Smooth muscle cell (in vitro differentiated cells): ENCODE results near the gene RADIL. TPM values are rescaled to one million over a fixed set of nuclear protein-coding genes. Genes with fewer than 3 reads are reported as not detected.

Source experiments
- DNase-seq: peaks from one replicate; lab custom pipeline; 2025; ENCODE audit not compliant: unreplicated experiment; lab: John Stamatoyannopoulos, UW
- H2AFZ ChIP-seq: fragments of 200-600 bp; sonication (generic); 2 replicates; pipeline ENCODE4 v1.6.0; 2016; ENCODE audit warnings: antibody characterized with exemption, low read depth, mild to moderate bottlenecking
- H3F3A ChIP-seq: fragments of 200-600 bp; sonication (generic); 2 replicates; pipeline ENCODE4 v1.6.0; 2017; ENCODE audit warnings: antibody characterized with exemption, low read depth
- H3K27ac ChIP-seq: fragments of 200-600 bp; sonication (generic); 2 replicates; pipeline ENCODE4 v1.5.1; 2016; ENCODE audit warnings: low read depth, mild to moderate bottlenecking
- H3K27me3 ChIP-seq: fragments of 200-600 bp; sonication (generic); 2 replicates; pipeline ENCODE4 v1.6.1; 2016; ENCODE audit warnings: low read depth, mild to moderate bottlenecking
- H3K36me3 ChIP-seq: fragments of 200-600 bp; sonication (generic); 2 replicates; pipeline ENCODE4 v1.5.1; 2016; ENCODE audit warnings: low read depth
- H3K4me1 ChIP-seq: fragments of 200-600 bp; sonication (generic); 2 replicates; pipeline ENCODE4 v1.5.1; 2016; ENCODE audit warnings: low read depth
- H3K4me2 ChIP-seq: fragments of 200-600 bp; sonication (generic); 2 replicates; pipeline ENCODE4 v1.6.0; 2016; ENCODE audit warnings: mild to moderate bottlenecking
- H3K4me3 ChIP-seq: fragments of 200-600 bp; sonication (generic); 2 replicates; pipeline ENCODE4 v1.5.1; 2016; ENCODE audit warnings: mild to moderate bottlenecking
- H3K79me2 ChIP-seq: fragments of 200-600 bp; sonication (generic); 2 replicates; pipeline ENCODE4 v1.6.0; 2016; ENCODE audit warnings: low read depth, mild to moderate bottlenecking
- H3K9ac ChIP-seq: fragments of 200-600 bp; sonication (generic); 2 replicates; pipeline ENCODE4 v1.6.0; 2016; ENCODE audit warnings: low read depth
- H3K9me3 ChIP-seq: fragments of 200-600 bp; sonication (generic); replicated peaks from 2 replicates; pipeline ENCODE4 v1.5.1; 2016; ENCODE audit warnings: low read depth
- H4K20me1 ChIP-seq: fragments of 200-600 bp; sonication (generic); 2 replicates; pipeline ENCODE4 v1.6.0; 2016; ENCODE audit warnings: low read depth
- CTCF ChIP-seq: fragments of 200-600 bp; sonication (generic); IDR thresholded peaks from 2 replicates; pipeline ENCODE4 v1.5.1; 2017; ENCODE audit warnings: borderline replicate concordance, mild to moderate bottlenecking, antibody characterized with exemption; ENCODE audit not compliant: insufficient read depth, poor library complexity, severe bottlenecking
- WGBS: methylation state at CpG from one replicate; pipeline ENCODE4 v1.1.7; 2016; ENCODE audit warnings: low lambda C conversion rate; 5-methylcytosine and 5-hydroxymethylcytosine counted together
- polyA plus RNA-seq: library from polyadenylated mRNA; unstranded; fragments of >200 nt; fragmentation: Nextera tagmentation; extraction: Ambion mirVana; gene quantifications from 2 replicates; pipeline ENCODE4 v1.2.1, GENCODE V29; 2016
- total RNA-seq: library from RNA; depleted of rRNA; stranded (reverse); fragments of >200 nt; gene quantifications from 2 replicates; pipeline ENCODE4 v1.2.3, GENCODE V29; 2014

RADIL gene
- total and polyA plus RNA-seq, 2 experiments from 2014 or later, result 4.7 to 10.7 TPM

DNA sequence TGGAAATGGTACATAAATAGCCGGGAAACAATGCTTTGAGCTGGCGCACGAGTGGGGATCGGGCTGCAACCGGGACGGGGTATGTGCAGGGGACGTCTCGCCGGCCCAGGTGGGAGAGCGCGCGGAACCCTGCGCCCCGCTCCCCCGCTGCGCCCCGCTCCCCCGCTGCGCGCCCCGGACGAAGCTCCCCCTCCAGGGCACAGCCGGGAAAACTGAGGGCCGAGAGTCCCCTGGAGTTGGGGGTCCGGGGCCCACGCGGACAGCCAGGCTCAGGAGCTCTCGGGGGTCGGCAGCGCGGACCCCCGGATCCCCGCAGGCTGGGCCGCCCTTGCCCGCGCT lies 514 bp downstream of the RADIL start:
- H3K4me3 ChIP-seq, result peak overlapping the region; percentile 53
- peaks cover 12% of the 10 kb centered on the region for H3K4me1 ChIP-seq
- peaks cover 11% of the 10 kb centered on the region for H3F3A ChIP-seq
- peak overlapping the region; percentile 45 for H2AFZ ChIP-seq
- H4K20me1 ChIP-seq, result no peaks in the 10 kb centered on the region
- H3K9ac ChIP-seq, result peak overlapping the region; percentile 72
- peaks cover 6% of the 10 kb centered on the region for H3K79me2 ChIP-seq
- no peak for DNase-seq
- TF ChIP-seq CTCF, result no peak
- H3K4me2 ChIP-seq, result peak overlapping the region; percentile 94
- 2% methylated on average over 17 of the region's 36 CpGs for WGBS
- H3K9me3 ChIP-seq, result no peaks in the 10 kb centered on the region
- H3K27me3 ChIP-seq, result no peaks in the 10 kb centered on the region
- H3K27ac ChIP-seq, result peak overlapping the region; percentile 87
- no peaks in the 10 kb centered on the region for H3K36me3 ChIP-seq

GRCh38 chr7:4882169-4883032 lies 1.1 kb downstream of the RADIL start:
- Histone ChIP-seq H3K4me2 (peak overlapping the region; percentile 94), H3K79me2 (peaks cover 6% of the 10 kb centered on the region), H3K9me3 (no peaks in the 10 kb centered on the region), H3K4me1 (peaks cover 12% of the 10 kb centered on the region), H2AFZ (peak overlapping the region; percentile 45), H3K36me3 (no peaks in the 10 kb centered on the region), H3K27me3 (no peaks in the 10 kb centered on the region), H3K4me3 (peak overlapping the region; percentile 53), H4K20me1 (no peaks in the 10 kb centered on the region), H3K27ac (peak overlapping the region; percentile 87), H3F3A (peaks cover 11% of the 10 kb centered on the region), H3K9ac (peak overlapping the region; percentile 72)
- no peak for TF ChIP-seq CTCF
- WGBS, result 2% methylated on average over 35 of the region's 35 CpGs
- DNase-seq, result peak; percentile 38

- H3K27me3 ChIP-seq, result no peaks in the 10 kb centered on the region
- peaks cover 12% of the 10 kb centered on the region for H3K4me1 ChIP-seq
- peak overlapping the region; percentile 44 for H3K4me2 ChIP-seq
- TF ChIP-seq CTCF, result no peak
- H4K20me1 ChIP-seq, result no peaks in the 10 kb centered on the region
- DNase-seq, result no peak
- no peak overlapping the region for H2AFZ ChIP-seq
- H3K79me2 ChIP-seq, result peaks cover 6% of the 10 kb centered on the region
- no peak overlapping the region for H3K4me3 ChIP-seq
- H3K27ac ChIP-seq, result peak overlapping the region; percentile 75
- 45% methylated on average over 10 of the region's 10 CpGs for WGBS
- no peaks in the 10 kb centered on the region for H3K9me3 ChIP-seq
- H3K9ac ChIP-seq, result peak overlapping the region; percentile 47
- no peaks in the 10 kb centered on the region for H3K36me3 ChIP-seq
- peaks cover 11% of the 10 kb centered on the region for H3F3A ChIP-seq
Measured at GRCh38 chr7:4880218-4880617, 3.3 kb downstream of the RADIL start.
